HEK293T (cell line): Measurements from ENCODE around the gene MTCP1.

Source experiments
- BHLHE40 ChIP-seq: fragments of 450-650 bp; IDR thresholded peaks from 2 replicates; pipeline ENCODE4 v1.6.1; 2016; ENCODE audit warnings: mild to moderate bottlenecking, moderate library complexity, borderline replicate concordance
- CTBP1 ChIP-seq: fragments of 450-650 bp; IDR thresholded peaks from 2 replicates; pipeline ENCODE4 v1.6.1; 2016; ENCODE audit warnings: borderline replicate concordance
- FOXA1 ChIP-seq: fragments of 450-650 bp; IDR thresholded peaks from 2 replicates; pipeline ENCODE4 v1.6.1; 2016; ENCODE audit warnings: mild to moderate bottlenecking
- FOXM1 ChIP-seq: fragments of 450-650 bp; IDR thresholded peaks from 2 replicates; pipeline ENCODE4 v1.6.1; 2017; ENCODE audit warnings: mild to moderate bottlenecking, borderline replicate concordance
- HDGF ChIP-seq: fragments of 450-650 bp; IDR thresholded peaks from 2 replicates; pipeline ENCODE4 v1.6.1; 2017; ENCODE audit warnings: antibody characterized with exemption, borderline replicate concordance
- LEF1 ChIP-seq: fragments of 450-650 bp; IDR thresholded peaks from 2 replicates; pipeline ENCODE4 v1.6.1; 2017; ENCODE audit warnings: mild to moderate bottlenecking, borderline replicate concordance
- NFRKB ChIP-seq: fragments of 450-650 bp; IDR thresholded peaks from 2 replicates; pipeline ENCODE4 v1.6.1; 2016; ENCODE audit warnings: mild to moderate bottlenecking, moderate library complexity
- PKNOX1 ChIP-seq: fragments of 450-650 bp; IDR thresholded peaks from 2 replicates; pipeline ENCODE4 v1.6.1; 2016
- SP1 ChIP-seq: fragments of 450-650 bp; IDR thresholded peaks from 2 replicates; pipeline ENCODE4 v1.6.1; 2017
- SUZ12 ChIP-seq: fragments of 450-650 bp; IDR thresholded peaks from 2 replicates; pipeline ENCODE4 v1.6.1; 2016; ENCODE audit warnings: mild to moderate bottlenecking

DNA sequence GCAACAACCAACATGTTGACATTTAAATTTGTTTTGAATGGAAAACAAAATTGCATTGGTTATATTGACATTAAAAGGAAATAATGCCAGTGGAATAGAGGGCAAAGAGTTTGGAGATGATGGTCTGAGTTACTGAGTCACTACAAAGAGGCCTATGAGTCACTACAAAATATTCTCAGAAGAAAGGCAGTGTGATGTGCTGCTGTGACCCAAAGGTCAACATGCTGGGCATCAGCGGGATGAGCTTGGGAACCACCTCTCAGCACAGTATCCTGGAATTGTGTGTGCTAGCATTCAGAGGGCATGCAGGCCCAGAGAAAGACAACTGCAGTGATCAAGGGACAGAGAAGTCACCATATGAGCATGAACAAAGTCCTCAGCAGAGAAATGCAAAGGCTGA, 2.8 kb downstream of the MTCP1 start:
- no peak for TF ChIP-seq LEF1
- no peak for TF ChIP-seq HDGF
- no peak for TF ChIP-seq SP1
- TF ChIP-seq NFRKB: no peak
- TF ChIP-seq FOXM1: no peak
- TF ChIP-seq BHLHE40: no peak
- no peak for TF ChIP-seq SUZ12
- no peak for TF ChIP-seq CTBP1
- TF ChIP-seq PKNOX1: no peak
- no peak for TF ChIP-seq FOXA1
